Activated CD8-positive, alpha-beta T cell treated with anti-CD3 and anti-CD28 coated beads, Interleukin-2, amount 10 ng/mL, durations not matched to agents 7 days and 5 days (primary cell): Measurements from ENCODE around the gene FOXN1. TPM values are rescaled to one million over a fixed set of nuclear protein-coding genes. Genes with fewer than 3 reads are reported as not detected.
"Not testable (repeated sequence)": the region's sequence is repeated elsewhere in the genome, so short reads cannot be mapped to it uniquely, and the experiment has no call there.

Source experiments
- ATAC-seq: fragments of 150-1000 bp; cut with Tn5 transposase; one replicate; pipeline ENCODE4 v1.10.0; 2021; ENCODE audit warnings: moderate library complexity
- CTCF ChIA-PET: fragments of 350-600 bp; sonication (Branson Sonifier 250); formaldehyde crosslinking; loops from one replicate; lab custom pipeline; 2021; ENCODE audit warnings: antibody characterized with exemption; lab: Charles Lee
- POLR2A ChIA-PET: fragments of 350-600 bp; sonication (Branson Sonifier 250); formaldehyde crosslinking; loops from one replicate; lab custom pipeline; 2021; ENCODE audit warnings: antibody characterized with exemption; lab: Charles Lee
- DNase-seq: peaks from one replicate; pipeline ENCODE4 v3.0.0-alpha.2; 2020
- H3K27ac Mint-ChIP-seq: one replicate; pipeline ENCODE4 v1.8.0; 2021; ENCODE audit warnings: mild to moderate bottlenecking, mixed read lengths
- H3K27me3 Mint-ChIP-seq: one replicate; pipeline ENCODE4 v1.8.0; 2021; ENCODE audit warnings: low read depth, mixed read lengths
- H3K36me3 Mint-ChIP-seq: one replicate; pipeline ENCODE4 v1.8.0; 2021; ENCODE audit warnings: low read depth, mixed read lengths
- H3K4me1 Mint-ChIP-seq: one replicate; pipeline ENCODE4 v1.8.0; 2021; ENCODE audit warnings: low read depth, mixed read lengths
- H3K4me3 Mint-ChIP-seq: one replicate; pipeline ENCODE4 v1.8.0; 2021; ENCODE audit warnings: mild to moderate bottlenecking, mixed read lengths
- H3K9me3 Mint-ChIP-seq: one replicate; pipeline ENCODE4 v1.8.0; 2022; ENCODE audit warnings: mixed read lengths; ENCODE audit not compliant: insufficient read depth
- total RNA-seq, 2 experiments: library from RNA; stranded (reverse); gene quantifications; one replicate each; pipeline ENCODE4 v1.2.3, GENCODE V29; 2021

FOXN1 gene
- total RNA-seq, 2 experiments from 2014 or later, result not detected

DNA sequence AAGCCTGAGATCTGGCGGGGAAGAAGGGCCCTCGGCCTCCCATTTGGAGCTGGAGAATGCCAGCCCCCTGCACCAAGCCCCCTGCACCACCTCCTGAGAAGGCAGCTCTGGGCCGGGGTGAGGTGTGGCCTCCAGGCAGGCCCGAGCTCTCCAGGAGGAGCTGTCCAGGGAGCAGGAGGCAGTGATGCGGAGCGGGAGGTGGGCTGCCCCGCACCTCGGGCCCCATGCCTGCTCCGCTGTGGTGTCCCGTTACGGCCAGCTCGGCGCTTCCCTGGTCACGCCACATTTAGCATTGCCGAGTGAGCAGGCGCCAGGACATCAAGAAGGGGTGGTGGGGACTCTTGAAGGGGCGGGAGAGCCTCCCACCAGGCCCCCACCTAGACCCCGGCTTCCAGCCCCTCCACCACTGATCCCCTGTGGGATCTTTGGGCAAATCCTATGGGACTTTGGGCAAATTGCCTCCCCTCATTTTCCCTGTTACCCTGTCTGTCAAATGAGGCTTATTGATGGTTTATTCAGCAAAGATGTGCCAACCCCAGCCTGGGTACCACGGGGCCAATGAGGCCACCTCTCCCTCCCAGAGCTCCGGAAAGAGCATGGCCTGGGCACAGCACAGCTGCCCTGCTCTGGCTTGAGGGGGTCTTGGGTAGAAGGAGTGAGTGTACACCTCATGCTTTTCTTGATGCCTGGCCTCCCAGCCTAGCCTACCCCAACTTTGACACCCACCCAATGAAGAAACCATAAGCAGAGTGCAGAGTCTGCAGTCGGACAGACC lies 15.3 kb downstream of the FOXN1 start:
- no peak for ATAC-seq
- no peak for DNase-seq
- H3K9me3 Mint-ChIP-seq, result no peaks in the 10 kb centered on the region
- peaks cover 5% of the 10 kb centered on the region for H3K27me3 Mint-ChIP-seq
- ChIA-PET POLR2A (no interaction called here), CTCF (interaction anchor here (1.4 to 1.7 kb wide), 2 partner anchors 16 to 19 kb away, joined by 4 to 5 read pairs; no protein-coding TSS in a partner anchor)
- H3K4me3 Mint-ChIP-seq, result no peak overlapping the region
- H3K4me1 Mint-ChIP-seq, result peaks cover 8% of the 10 kb centered on the region
- no peak overlapping the region for H3K27ac Mint-ChIP-seq
- H3K36me3 Mint-ChIP-seq, result no peaks in the 10 kb centered on the region

DNA sequence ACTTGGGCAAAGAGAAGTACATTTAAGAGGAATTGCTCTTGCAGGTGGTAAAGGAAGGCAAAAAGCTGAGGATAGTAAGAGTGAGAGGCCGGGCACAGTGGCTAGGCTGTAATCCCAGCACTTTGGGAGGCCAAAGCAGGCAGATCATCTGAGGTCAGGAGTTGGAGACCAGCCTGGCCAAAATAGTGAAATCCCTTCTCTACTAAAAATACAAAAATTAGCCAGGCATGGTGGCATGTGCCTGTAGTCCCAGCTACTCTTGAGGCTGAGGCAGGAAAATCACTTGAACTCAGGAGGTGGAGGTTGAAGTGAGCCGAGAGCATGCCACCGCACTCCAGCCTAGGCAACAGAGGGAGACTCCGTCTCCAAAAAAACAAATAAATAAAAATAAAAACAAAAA lies 16.1 kb downstream of the FOXN1 start:
- H3K36me3 Mint-ChIP-seq, DNase-seq, POLR2A ChIA-PET, H3K4me1 Mint-ChIP-seq, H3K9me3 Mint-ChIP-seq, ATAC-seq, H3K27me3 Mint-ChIP-seq, CTCF ChIA-PET, H3K4me3 Mint-ChIP-seq, H3K27ac Mint-ChIP-seq: not testable (repeated sequence)

DNA sequence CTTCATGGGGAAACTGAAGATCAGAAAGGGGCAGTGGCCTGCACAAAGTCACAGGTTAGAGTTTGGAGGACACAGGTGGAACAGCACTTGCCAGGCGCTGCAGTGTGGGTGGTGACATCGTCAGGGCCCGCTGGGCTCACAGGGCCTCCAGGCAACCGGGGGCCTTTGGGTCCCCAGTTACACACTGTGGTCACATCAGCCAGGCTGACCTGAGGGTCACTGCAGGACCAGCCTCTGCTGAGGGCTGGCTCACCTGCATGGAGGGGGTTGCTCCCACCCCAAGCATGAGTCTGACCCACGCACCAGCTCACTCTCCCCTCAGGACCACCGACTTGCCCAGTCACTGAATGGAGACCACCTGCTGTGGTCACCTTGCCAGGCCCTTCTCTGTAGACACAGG lies 17.0 kb downstream of the FOXN1 start:
- Mint-ChIP-seq H3K9me3 (no peaks in the 10 kb centered on the region), H3K36me3 (no peaks in the 10 kb centered on the region), H3K27me3 (peaks cover 5% of the 10 kb centered on the region), H3K4me3 (no peak overlapping the region), H3K27ac (no peak overlapping the region), H3K4me1 (peaks cover 8% of the 10 kb centered on the region)
- CTCF ChIA-PET, result no interaction called here
- ATAC-seq, result no peak
- DNase-seq, result no peak
- POLR2A ChIA-PET, result no interaction called here

DNA sequence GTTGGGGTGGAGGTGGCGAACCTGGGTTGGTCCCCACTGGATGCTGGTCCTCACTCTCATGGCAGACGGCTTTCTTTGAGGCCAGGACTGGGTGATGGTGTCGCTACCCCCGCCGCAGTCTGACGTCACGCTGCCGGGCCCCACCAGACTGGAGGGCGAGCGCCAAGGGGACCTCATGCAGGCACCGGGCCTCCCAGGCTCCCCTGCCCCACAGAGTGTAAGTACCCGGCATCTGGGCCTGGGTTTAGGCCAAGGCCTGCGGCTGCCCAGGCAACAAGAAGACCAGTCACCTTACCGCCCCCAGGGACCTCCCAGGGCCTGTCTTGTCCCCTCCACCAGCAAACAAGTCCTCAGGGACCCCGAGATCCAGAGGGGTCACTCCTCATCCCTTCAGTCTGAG lies 17.7 kb downstream of the FOXN1 start:
- Mint-ChIP-seq H3K4me3 (no peak overlapping the region), H3K36me3 (no peaks in the 10 kb centered on the region), H3K4me1 (peaks cover 7% of the 10 kb centered on the region), H3K27me3 (no peaks in the 10 kb centered on the region), H3K27ac (no peak overlapping the region), H3K9me3 (no peaks in the 10 kb centered on the region)
- ATAC-seq (no peak), DNase-seq (no peak)
- CTCF ChIA-PET, result no interaction called here
- POLR2A ChIA-PET, result no interaction called here

DNA sequence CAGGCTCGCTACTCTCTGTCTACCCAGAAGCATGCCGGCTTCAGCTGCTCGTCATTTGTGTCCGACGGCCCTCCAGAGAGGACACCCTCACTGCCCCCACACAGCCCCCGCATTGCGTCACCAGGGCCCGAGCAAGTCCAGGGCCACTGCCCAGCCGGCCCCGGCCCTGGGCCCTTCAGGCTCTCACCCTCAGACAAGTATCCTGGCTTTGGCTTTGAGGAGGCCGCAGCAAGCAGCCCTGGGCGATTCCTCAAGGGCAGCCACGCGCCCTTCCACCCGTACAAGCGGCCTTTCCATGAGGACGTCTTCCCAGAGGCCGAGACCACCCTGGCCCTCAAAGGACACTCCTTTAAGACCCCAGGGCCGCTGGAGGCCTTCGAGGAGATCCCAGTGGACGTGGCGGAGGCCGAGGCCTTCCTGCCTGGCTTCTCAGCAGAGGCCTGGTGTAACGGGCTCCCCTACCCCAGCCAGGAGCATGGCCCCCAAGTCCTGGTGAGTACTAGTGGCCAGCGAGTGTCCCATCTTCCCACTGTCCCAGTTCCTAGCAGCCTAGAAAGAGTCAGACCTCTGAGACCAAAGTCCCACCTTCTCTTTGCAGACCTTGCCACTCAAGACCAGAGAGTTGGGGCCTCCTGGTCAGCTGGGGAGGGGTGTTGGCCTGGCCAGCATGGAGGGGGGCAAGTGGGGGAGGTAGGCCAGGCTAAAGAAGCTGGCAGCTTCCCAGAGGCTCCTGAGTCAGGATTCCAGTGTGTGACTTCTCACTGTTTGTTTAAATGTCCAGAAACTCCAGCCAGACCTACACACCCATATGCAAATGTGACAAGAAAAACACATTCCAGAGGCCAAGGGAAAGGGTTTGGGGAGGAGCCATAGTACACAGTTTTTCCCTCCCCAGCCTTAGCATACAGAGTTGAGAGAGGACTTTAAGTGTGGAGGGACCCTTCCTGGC lies 18.6 kb downstream of the FOXN1 start:
- ATAC-seq (no peak), DNase-seq (no peak)
- Mint-ChIP-seq H3K9me3 (no peaks in the 10 kb centered on the region), H3K27ac (no peak overlapping the region), H3K4me3 (no peak overlapping the region), H3K4me1 (no peaks in the 10 kb centered on the region), H3K36me3 (no peaks in the 10 kb centered on the region), H3K27me3 (no peaks in the 10 kb centered on the region)
- CTCF ChIA-PET, result no interaction called here
- POLR2A ChIA-PET, result interaction anchor here (0.6 kb wide), 1 partner anchor 26 kb away, joined by 3 read pairs; no protein-coding TSS in a partner anchor

DNA sequence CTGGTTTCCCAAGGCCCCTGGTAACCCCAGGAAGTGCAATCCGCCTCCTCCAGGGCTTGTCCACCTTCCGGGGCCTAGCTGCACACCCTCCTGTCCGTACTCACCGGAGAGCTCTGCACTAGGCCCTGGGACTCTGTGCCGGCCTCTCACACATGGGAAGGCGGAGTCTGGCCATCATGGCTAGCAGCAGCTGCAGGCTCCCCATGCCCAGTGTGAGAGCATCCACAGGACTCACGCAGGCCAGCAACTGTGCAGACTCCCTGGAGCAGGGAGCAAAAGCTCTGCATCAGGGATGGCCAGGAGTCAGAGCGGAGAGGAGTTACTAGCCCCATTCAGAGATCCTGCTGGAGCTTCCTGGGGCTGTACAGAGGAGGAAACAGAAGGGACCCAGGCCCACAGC lies 20.2 kb downstream of the FOXN1 start:
- POLR2A ChIA-PET, result no interaction called here
- Mint-ChIP-seq H3K27ac (no peak overlapping the region), H3K4me3 (no peak overlapping the region), H3K27me3 (no peaks in the 10 kb centered on the region), H3K36me3 (no peaks in the 10 kb centered on the region), H3K4me1 (no peaks in the 10 kb centered on the region), H3K9me3 (no peaks in the 10 kb centered on the region)
- CTCF ChIA-PET, result interaction anchor here (0.8 kb wide), 1 partner anchor 14 kb away, joined by 3 read pairs; no protein-coding TSS in a partner anchor
- ATAC-seq (no peak), DNase-seq (no peak)

DNA sequence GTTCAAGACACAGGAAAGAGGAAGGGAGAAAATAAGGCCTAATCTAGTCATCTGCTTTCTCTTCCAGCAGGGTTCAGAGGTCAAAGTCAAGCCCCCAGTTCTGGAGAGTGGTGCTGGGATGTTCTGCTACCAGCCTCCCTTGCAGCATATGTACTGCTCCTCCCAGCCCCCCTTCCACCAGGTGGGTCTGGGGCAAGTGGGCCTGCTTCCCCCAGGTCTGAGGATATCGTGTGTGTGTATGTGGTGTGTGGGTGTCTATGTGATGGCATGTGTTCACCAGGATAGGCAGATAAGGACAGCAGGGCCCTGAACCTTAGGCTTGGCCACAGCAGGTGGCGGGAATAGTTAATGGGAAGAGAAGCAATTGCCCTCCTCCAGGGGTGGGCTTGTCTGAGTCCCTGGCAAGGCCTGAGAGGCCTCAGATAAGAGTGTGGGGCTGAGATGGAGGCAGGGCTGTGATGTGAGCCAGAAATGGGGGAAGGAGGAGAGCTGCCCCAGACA lies 21.1 kb downstream of the FOXN1 start:
- DNase-seq (no peak), ATAC-seq (no peak)
- Mint-ChIP-seq H3K27ac (no peak overlapping the region), H3K36me3 (no peaks in the 10 kb centered on the region), H3K9me3 (no peaks in the 10 kb centered on the region), H3K4me1 (no peaks in the 10 kb centered on the region), H3K27me3 (no peaks in the 10 kb centered on the region), H3K4me3 (no peak overlapping the region)
- CTCF ChIA-PET, result no interaction called here
- POLR2A ChIA-PET, result no interaction called here

DNA sequence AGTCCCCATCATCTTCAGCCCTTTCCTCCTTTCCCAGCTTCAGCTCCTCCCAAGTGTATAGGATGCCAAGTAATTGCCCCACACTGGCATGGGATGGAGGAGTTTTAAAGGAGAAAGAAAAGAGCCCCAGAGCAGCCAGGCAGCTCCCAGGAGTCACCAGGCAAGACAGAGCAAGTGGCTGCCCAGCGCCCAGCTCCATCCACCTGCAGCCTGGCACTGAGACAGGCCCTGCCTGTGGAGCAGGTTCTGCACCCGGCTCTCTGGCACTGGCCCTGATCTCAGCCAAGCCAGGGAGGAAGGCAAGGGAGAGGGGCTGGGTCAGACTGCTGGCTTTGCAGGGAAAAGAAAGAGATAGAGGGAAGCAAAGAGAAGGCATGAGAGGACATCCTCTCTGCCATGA lies 21.7 kb downstream of the FOXN1 start:
- H3K4me3 Mint-ChIP-seq, result no peak overlapping the region
- ChIA-PET CTCF (interaction anchor here (1.0 kb wide), 1 partner anchor 21 kb away, joined by 3 read pairs; no protein-coding TSS in a partner anchor), POLR2A (no interaction called here)
- H3K27me3 Mint-ChIP-seq, result no peaks in the 10 kb centered on the region
- no peaks in the 10 kb centered on the region for H3K4me1 Mint-ChIP-seq
- H3K9me3 Mint-ChIP-seq, result no peaks in the 10 kb centered on the region
- ATAC-seq (no peak), DNase-seq (no peak)
- H3K36me3 Mint-ChIP-seq, result no peaks in the 10 kb centered on the region
- H3K27ac Mint-ChIP-seq, result no peak overlapping the region

DNA sequence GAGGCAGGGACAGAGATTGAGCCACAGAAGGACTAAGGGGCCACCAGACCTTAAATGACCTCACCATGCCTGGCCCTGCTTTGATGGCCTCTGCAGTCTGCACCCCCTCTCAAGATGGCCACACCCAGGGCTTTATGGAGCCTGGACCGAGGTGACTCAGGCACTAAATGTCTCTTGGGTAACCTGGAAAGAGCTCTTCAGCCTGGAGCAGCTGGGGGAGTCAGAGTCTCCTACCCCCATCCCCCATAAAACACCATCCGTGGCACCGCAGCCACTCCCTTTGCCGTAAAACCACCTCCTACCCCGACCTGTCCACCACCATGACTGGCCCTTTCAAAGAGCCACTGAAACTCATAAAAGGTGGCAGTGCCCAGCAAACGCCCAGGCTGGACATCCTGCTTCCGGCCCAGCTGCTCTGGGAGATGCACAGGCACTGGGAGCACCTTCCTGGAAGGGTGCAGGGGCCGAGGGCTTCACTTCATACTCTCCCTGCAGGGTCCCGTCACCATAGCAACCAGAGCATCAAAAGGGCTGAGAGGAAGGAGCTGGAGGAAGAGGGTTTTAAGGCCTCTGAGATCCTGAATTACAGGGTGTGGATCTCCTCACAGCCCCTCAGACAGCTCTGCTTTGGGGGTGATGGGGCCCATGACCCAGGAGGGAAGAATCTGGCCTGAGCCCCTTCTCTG lies 22.3 kb downstream of the FOXN1 start:
- ChIA-PET CTCF (interaction anchor here (1.0 to 1.5 kb wide), 2 partner anchors 13 to 21 kb away, joined by 3 to 4 read pairs; no protein-coding TSS in a partner anchor), POLR2A (no interaction called here)
- Mint-ChIP-seq H3K27ac (no peak overlapping the region), H3K4me3 (no peak overlapping the region), H3K36me3 (no peaks in the 10 kb centered on the region), H3K4me1 (no peaks in the 10 kb centered on the region), H3K27me3 (no peaks in the 10 kb centered on the region), H3K9me3 (no peaks in the 10 kb centered on the region)
- ATAC-seq (no peak), DNase-seq (no peak)

DNA sequence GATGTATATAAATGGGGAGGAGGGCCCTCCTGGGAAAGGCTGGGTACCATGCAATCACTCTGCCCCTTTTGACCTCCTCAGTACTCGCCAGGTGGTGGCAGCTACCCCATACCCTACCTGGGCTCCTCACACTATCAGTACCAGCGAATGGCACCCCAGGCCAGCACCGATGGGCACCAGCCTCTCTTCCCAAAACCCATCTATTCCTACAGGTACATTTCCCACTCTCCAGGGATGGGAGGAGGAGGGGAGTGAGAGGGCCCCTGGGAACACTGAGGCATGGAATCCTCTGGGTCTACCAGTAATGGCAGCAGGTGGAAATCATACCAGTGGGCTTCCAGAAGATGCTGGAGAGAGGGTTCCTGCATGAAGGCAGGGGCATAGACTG lies 22.9 kb downstream of the FOXN1 start:
- CTCF ChIA-PET, result interaction anchor here (1.5 kb wide), 1 partner anchor 12 kb away, joined by 4 read pairs; no protein-coding TSS in a partner anchor
- no peak overlapping the region for H3K27ac Mint-ChIP-seq
- H3K9me3 Mint-ChIP-seq, result no peaks in the 10 kb centered on the region
- DNase-seq, result no peak
- ATAC-seq, result no peak
- H3K4me3 Mint-ChIP-seq, result no peak overlapping the region
- no peaks in the 10 kb centered on the region for H3K36me3 Mint-ChIP-seq
- no peaks in the 10 kb centered on the region for H3K4me1 Mint-ChIP-seq
- POLR2A ChIA-PET, result no interaction called here
- H3K27me3 Mint-ChIP-seq, result no peaks in the 10 kb centered on the region

DNA sequence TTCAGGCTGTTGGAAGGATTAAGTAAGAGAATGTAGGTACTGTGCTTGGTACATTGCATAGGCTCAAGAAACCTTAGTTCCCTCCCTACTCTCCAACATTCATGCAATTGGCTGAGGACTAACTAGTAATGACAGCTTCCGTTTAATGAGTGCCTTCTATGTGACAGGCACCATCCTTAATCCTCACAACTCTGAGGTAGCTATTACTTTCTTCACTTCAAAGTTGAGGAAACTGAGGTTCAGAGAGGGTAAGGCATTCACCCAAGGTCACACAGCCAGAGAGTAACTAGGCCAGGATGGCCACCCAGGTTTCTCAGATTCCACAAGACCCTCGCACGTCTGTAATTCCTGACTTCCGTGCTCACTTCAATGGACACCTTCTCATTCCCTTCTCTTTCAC lies 24.1 kb downstream of the FOXN1 start:
- no peaks in the 10 kb centered on the region for H3K9me3 Mint-ChIP-seq
- H3K4me3 Mint-ChIP-seq, result no peak overlapping the region
- CTCF ChIA-PET, result interaction anchor here (1.5 kb wide), 1 partner anchor 11 kb away, joined by 4 read pairs; no protein-coding TSS in a partner anchor
- no peak for ATAC-seq
- POLR2A ChIA-PET, result no interaction called here
- no peaks in the 10 kb centered on the region for H3K27me3 Mint-ChIP-seq
- no peaks in the 10 kb centered on the region for H3K36me3 Mint-ChIP-seq
- DNase-seq, result no peak
- no peak overlapping the region for H3K27ac Mint-ChIP-seq
- H3K4me1 Mint-ChIP-seq, result no peaks in the 10 kb centered on the region
